Measurements from ENCODE around the gene IDH2.

GRCh38 chr15:90071220-90071807 is 31.0 kb downstream of the IDH2 start:
- TF ChIP-seq OSR1 (CRISPR knock-in tag; IDR thresholded peaks at IDR 0.05) (no peak), ZFP3 (CRISPR knock-in tag; IDR thresholded peaks at IDR 0.05) (no peak), RARB (CRISPR knock-in tag; IDR thresholded peaks at IDR 0.05) (no peak), ZFP30 (CRISPR knock-in tag; IDR thresholded peaks at IDR 0.05) (no peak), CREB5 (CRISPR knock-in tag; IDR thresholded peaks at IDR 0.05; ENCODE audit: low read depth) (no peak)
